GM23338 (cell line): ENCODE measurements around the gene ICAM1. TPM values are rescaled to one million over a fixed set of nuclear protein-coding genes. Genes with fewer than 3 reads are reported as not detected.

Experiments
- ATAC-seq: fragments of 200-7000 bp; cut with Tn5 transposase; 3 replicates; pipeline ENCODE4 v1.9.1; 2020
- DNase-seq: peaks from one replicate; pipeline ENCODE4 v3.0.0-alpha.2; 2015; ENCODE audit warnings: low spot score
- H2AFZ ChIP-seq: fragments of 200-600 bp; sonication (generic); 2 replicates; pipeline ENCODE4 v1.8.0; 2016; ENCODE audit warnings: antibody characterized with exemption, mild to moderate bottlenecking, moderate library complexity
- H3F3A ChIP-seq: fragments of 200-600 bp; sonication (generic); replicated peaks from 2 replicates; pipeline ENCODE4 v1.8.0; 2017; ENCODE audit warnings: antibody characterized with exemption, mixed run types, low read depth
- H3K27ac ChIP-seq: fragments of 200-600 bp; sonication (generic); 2 replicates; pipeline ENCODE4 v1.6.1; 2016; ENCODE audit warnings: low read depth
- H3K27me3 ChIP-seq: fragments of 200-600 bp; sonication (generic); 2 replicates; pipeline ENCODE4 v1.8.0; 2016; ENCODE audit warnings: mild to moderate bottlenecking, mixed run types, moderate library complexity; ENCODE audit not compliant: insufficient read depth
- H3K36me3 ChIP-seq: fragments of 200-600 bp; sonication (generic); 2 replicates; pipeline ENCODE4 v1.8.0; 2016; ENCODE audit warnings: mild to moderate bottlenecking; ENCODE audit not compliant: insufficient read depth
- H3K4me1 ChIP-seq: fragments of 200-600 bp; sonication (generic); 2 replicates; pipeline ENCODE4 v1.8.0; 2016; ENCODE audit warnings: mild to moderate bottlenecking, moderate library complexity; ENCODE audit not compliant: insufficient read depth
- H3K4me2 ChIP-seq: fragments of 200-600 bp; sonication (generic); 2 replicates; pipeline ENCODE4 v1.7.1; 2017; ENCODE audit warnings: mixed run types
- H3K4me3 ChIP-seq: fragments of 200-600 bp; sonication (generic); 2 replicates; pipeline ENCODE4 v1.6.1; 2016; ENCODE audit warnings: mixed run types
- H3K79me2 ChIP-seq: fragments of 200-600 bp; sonication (generic); replicated peaks from 2 replicates; pipeline ENCODE4 v1.8.0; 2017; ENCODE audit warnings: mild to moderate bottlenecking; ENCODE audit not compliant: insufficient read depth
- H3K9me2 ChIP-seq: fragments of 200-600 bp; sonication (generic); 2 replicates; pipeline ENCODE4 v1.8.0; 2017; ENCODE audit not compliant: insufficient read depth
- H4K20me1 ChIP-seq: fragments of 200-600 bp; sonication (generic); replicated peaks from 2 replicates; pipeline ENCODE4 v1.8.0; 2017; ENCODE audit warnings: mild to moderate bottlenecking; ENCODE audit not compliant: insufficient read depth
- H3K27ac Mint-ChIP-seq: 2 replicates; pipeline ENCODE4 v1.8.0; 2020; ENCODE audit warnings: inconsistent platforms, mild to moderate bottlenecking, moderate library complexity, mixed read lengths
- H3K27me3 Mint-ChIP-seq: 3 replicates; pipeline ENCODE4 v1.8.0; 2022; ENCODE audit warnings: low read depth, mild to moderate bottlenecking, moderate library complexity, mixed read lengths, inconsistent platforms; ENCODE audit not compliant: insufficient read depth, poor library complexity
- H3K36me3 Mint-ChIP-seq: 3 replicates; pipeline ENCODE4 v1.8.0; 2021; ENCODE audit warnings: low read depth, mild to moderate bottlenecking, inconsistent platforms, moderate library complexity, mixed read lengths
- H3K4me1 Mint-ChIP-seq: 3 replicates; pipeline ENCODE4 v1.8.0; 2020; ENCODE audit warnings: mild to moderate bottlenecking, inconsistent platforms, mixed read lengths
- H3K4me3 Mint-ChIP-seq: 3 replicates; pipeline ENCODE4 v1.8.0; 2021; ENCODE audit warnings: moderate library complexity, mild to moderate bottlenecking, inconsistent platforms, mixed read lengths
- H3K9me3 Mint-ChIP-seq: 3 replicates; pipeline ENCODE4 v1.8.0; 2020; ENCODE audit warnings: moderate library complexity, mild to moderate bottlenecking, inconsistent platforms, mixed read lengths
- ETS1 ChIP-seq: IDR thresholded peaks from 2 replicates; pipeline ENCODE4 v1.6.1; 2016; ENCODE audit warnings: antibody characterized with exemption
- EZH2 ChIP-seq: fragments of 200-600 bp; sonication (generic); IDR thresholded peaks from one replicate; pipeline ENCODE4 v1.8.0; 2017; ENCODE audit warnings: antibody characterized with exemption, mild to moderate bottlenecking, low read depth; ENCODE audit not compliant: unreplicated experiment
- JUNB ChIP-seq: IDR thresholded peaks from one replicate; pipeline ENCODE4 v1.6.1; 2016; ENCODE audit warnings: antibody characterized with exemption; ENCODE audit not compliant: unreplicated experiment
- NANOG ChIP-seq: IDR thresholded peaks from 2 replicates; pipeline ENCODE4 v1.6.1; 2016; ENCODE audit warnings: antibody characterized with exemption, borderline replicate concordance
- POLR2AphosphoS5 ChIP-seq: IDR thresholded peaks from 2 replicates; pipeline ENCODE4 v1.6.1; 2016; ENCODE audit warnings: antibody characterized with exemption, low read depth
- STAT1 ChIP-seq: IDR thresholded peaks from one replicate; pipeline ENCODE4 v1.6.1; 2016; ENCODE audit warnings: antibody characterized with exemption; ENCODE audit not compliant: unreplicated experiment
- ZNF114 ChIP-seq: fragments of 250-450 bp; sonication (Bioruptor Pico); IDR thresholded peaks from 2 replicates; pipeline ENCODE4 v1.5.0; 2020; ENCODE audit warnings: mild to moderate bottlenecking, moderate library complexity
- ZNF331 ChIP-seq: fragments of 250-450 bp; sonication (Bioruptor Pico); IDR thresholded peaks from 2 replicates; pipeline ENCODE4 v1.5.0; 2020; ENCODE audit warnings: low read depth, mild to moderate bottlenecking, moderate library complexity
- ZNF462 ChIP-seq: fragments of 250-450 bp; sonication (Bioruptor Pico); IDR thresholded peaks from 2 replicates; pipeline ENCODE4 v1.5.0; 2020; ENCODE audit warnings: mild to moderate bottlenecking, moderate library complexity
- polyA plus RNA-seq: library from polyadenylated mRNA; unstranded; fragments of >200 nt; fragmentation: Nextera tagmentation; extraction: Ambion mirVana; gene quantifications from 2 replicates; pipeline ENCODE4 v1.2.1, GENCODE V29; 2016
- total RNA-seq: library from RNA; depleted of rRNA; stranded (reverse); fragments of >200 nt; shearing (Covaris generic); gene quantifications from 2 replicates; pipeline ENCODE4 v1.2.3, GENCODE V29; 2014

The ICAM1 gene
- total and polyA plus RNA-seq, 2 experiments from 2014 or later = 1.6 to 3.5 TPM

- Histone ChIP-seq H3K4me1 (peaks cover 4% of the 10 kb centered on the region; the same call in 1 of the 2 replicates), H3K36me3 (no peaks in the 10 kb centered on the region), H3F3A (peaks cover 13% of the 10 kb centered on the region; the same call in 1 of the 2 replicates), H3K4me2 (peak overlapping the region; percentile 77), H3K79me2 (no peaks in the 10 kb centered on the region), H3K27me3 (peaks cover 45% of the 10 kb centered on the region), H4K20me1 (no peaks in the 10 kb centered on the region), H3K27ac (no peak overlapping the region), H2AFZ (peak overlapping the region; percentile 94), H3K9me2 (no peaks in the 10 kb centered on the region), H3K4me3 (peak overlapping the region; percentile 53)
- Mint-ChIP-seq H3K4me3 (peak overlapping the region; percentile 65), H3K4me1 (peaks cover 4% of the 10 kb centered on the region; the same call in 2 of the 3 replicates), H3K27ac (no peak overlapping the region), H3K9me3 (no peaks in the 10 kb centered on the region; the same call in 2 of the 3 replicates), H3K27me3 (peaks cover 45% of the 10 kb centered on the region), H3K36me3 (peaks cover under 1% of the 10 kb centered on the region; the same call in 1 of the 3 replicates)
- TF ChIP-seq EZH2 (no peak), ETS1 (no peak), ZNF462 (no peak), NANOG (no peak), JUNB (no peak), ZNF331 (CRISPR knock-in tag) (no peak), ZNF114 (CRISPR knock-in tag) (no peak), POLR2AphosphoS5 (no peak), STAT1 (no peak)
- DNase-seq = peak; percentile 47
- peak; percentile 13 for ATAC-seq
Measured at GRCh38 chr19:10270180-10270615, 722 bp upstream of the ICAM1 start.
